ENCODE results near the gene TAF4B. TPM values are rescaled to one million over a fixed set of nuclear protein-coding genes. Genes with fewer than 3 reads are reported as not detected.
A peak's percentile ranks its signal among the peaks of the same experiment; 100 is the strongest.
"Not testable (repeated sequence)": the region's sequence is repeated elsewhere in the genome, so short reads cannot be mapped to it uniquely, and the experiment has no call there.

Gene TAF4B
- total RNA-seq, 1 donor = 5.1 TPM

DNA sequence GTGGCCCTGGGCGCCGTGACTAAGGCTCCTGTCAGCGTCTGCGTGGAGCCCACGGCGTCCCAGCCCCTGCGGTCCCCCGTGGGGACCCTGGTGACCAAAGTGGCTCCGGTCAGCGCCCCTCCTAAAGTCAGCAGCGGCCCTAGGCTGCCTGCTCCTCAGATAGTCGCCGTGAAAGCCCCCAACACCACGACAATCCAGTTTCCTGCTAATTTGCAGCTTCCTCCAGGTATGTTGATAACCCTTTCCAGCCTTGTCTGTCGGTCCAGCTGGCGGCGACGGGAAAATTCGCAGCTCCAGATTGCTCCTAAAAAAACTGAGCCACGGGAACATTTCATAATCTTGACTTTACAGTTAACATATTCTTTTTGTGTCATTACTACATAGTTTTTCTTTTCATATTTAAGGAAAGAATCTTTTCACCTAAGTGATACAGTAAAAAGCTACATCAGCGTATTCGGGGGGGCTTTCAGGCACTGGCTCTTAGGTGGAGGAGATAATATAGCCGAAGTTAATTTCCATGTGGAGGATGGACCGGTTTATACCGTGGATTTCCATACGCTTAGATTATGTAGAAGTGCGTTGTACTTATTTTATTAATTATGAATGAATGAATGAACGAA is 916 bp downstream of the TAF4B start:
- Histone ChIP-seq H3K4me3 (ENCODE audit: insufficient read depth, low read length) (peak overlapping the region; percentile 86), H3K4me1 (ENCODE audit: insufficient read depth, low read length) (peaks cover 4% of the 10 kb centered on the region), H3K36me3 (ENCODE audit: insufficient read depth, low read length) (no peaks in the 10 kb centered on the region), H2AFZ (ENCODE audit: low read length) (peak overlapping the region; percentile 88), H3K27ac (ENCODE audit: low read depth, low read length) (peak overlapping the region; percentile 63), H3K27me3 (ENCODE audit: insufficient read depth, low read length) (no peaks in the 10 kb centered on the region), H4K20me1 (ENCODE audit: insufficient read depth, low read length) (no peaks in the 10 kb centered on the region), H3K4me2 (ENCODE audit: insufficient read depth, low read length) (peak overlapping the region; percentile 93), H3K9me3 (ENCODE audit: low read depth, low read length) (no peaks in the 10 kb centered on the region), H3K79me2 (ENCODE audit: insufficient read depth, low read length) (no peaks in the 10 kb centered on the region)
- no peak for TF ChIP-seq CTCF (IDR thresholded peaks at IDR 0.05; ENCODE audit: extremely low read depth, low read depth, low read length)
- DNase-seq (ENCODE audit: insufficient read length, low spot score, missing footprints) = no peak

DNA sequence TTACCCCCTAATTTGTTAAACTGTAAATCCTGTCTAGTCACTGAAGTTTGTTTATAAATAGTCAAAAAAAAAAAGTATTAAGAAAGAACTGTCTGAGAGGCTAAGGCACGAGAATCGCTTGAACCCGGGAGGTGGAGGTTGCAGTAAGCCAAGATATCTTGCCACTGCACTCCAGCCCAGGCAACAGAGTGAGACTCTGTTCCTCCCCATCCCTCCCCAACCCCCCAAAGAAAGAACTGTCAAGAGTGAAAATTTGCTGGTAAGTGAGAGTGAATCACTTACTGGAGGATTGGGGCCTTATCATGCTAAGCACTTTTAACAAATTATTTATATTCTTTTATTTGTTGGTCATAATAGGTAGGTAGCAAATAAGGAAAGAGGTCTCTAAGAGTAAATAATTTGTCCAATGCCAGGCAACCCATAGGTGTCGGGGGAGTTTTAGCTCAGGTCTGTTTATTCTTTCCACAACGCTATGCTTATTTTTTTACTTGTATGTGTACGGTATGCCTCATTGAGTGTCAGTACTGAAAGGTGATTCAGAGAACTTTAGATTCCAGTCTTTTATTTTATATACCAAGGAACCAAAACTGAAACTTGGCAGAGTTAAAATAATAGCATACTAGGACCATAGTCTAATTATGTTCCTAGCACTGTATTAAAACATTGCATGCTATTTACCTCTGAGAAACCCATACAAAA is 2.5 kb downstream of the TAF4B start:
- Histone ChIP-seq H3K36me3 (ENCODE audit: insufficient read depth, low read length) (no peaks in the 10 kb centered on the region), H3K4me2 (ENCODE audit: insufficient read depth, low read length) (no peak overlapping the region), H2AFZ (ENCODE audit: low read length) (no peak overlapping the region), H4K20me1 (ENCODE audit: insufficient read depth, low read length) (no peaks in the 10 kb centered on the region), H3K27ac (ENCODE audit: low read depth, low read length) (no peak overlapping the region), H3K27me3 (ENCODE audit: insufficient read depth, low read length) (no peaks in the 10 kb centered on the region), H3K4me1 (ENCODE audit: insufficient read depth, low read length) (peaks cover 4% of the 10 kb centered on the region), H3K9me3 (ENCODE audit: low read depth, low read length) (no peaks in the 10 kb centered on the region), H3K79me2 (ENCODE audit: insufficient read depth, low read length) (no peaks in the 10 kb centered on the region), H3K4me3 (ENCODE audit: insufficient read depth, low read length) (no peak overlapping the region)
- no peak for TF ChIP-seq CTCF (IDR thresholded peaks at IDR 0.05; ENCODE audit: extremely low read depth, low read depth, low read length)
- DNase-seq (ENCODE audit: insufficient read length, low spot score, missing footprints) = no peak

GRCh38 chr18:26230497-26230896 is 4.3 kb downstream of the TAF4B start:
- H3K27me3 ChIP-seq (ENCODE audit: insufficient read depth, low read length) = no peaks in the 10 kb centered on the region
- H3K4me3 ChIP-seq (ENCODE audit: insufficient read depth, low read length) = no peak overlapping the region
- no peak overlapping the region for H3K27ac ChIP-seq (ENCODE audit: low read depth, low read length)
- DNase-seq (ENCODE audit: insufficient read length, low spot score, missing footprints) = no peak
- H3K79me2 ChIP-seq (ENCODE audit: insufficient read depth, low read length) = no peaks in the 10 kb centered on the region
- TF ChIP-seq CTCF (IDR thresholded peaks at IDR 0.05; ENCODE audit: extremely low read depth, low read depth, low read length) = no peak
- H3K36me3 ChIP-seq (ENCODE audit: insufficient read depth, low read length) = no peaks in the 10 kb centered on the region
- no peak overlapping the region for H3K4me2 ChIP-seq (ENCODE audit: insufficient read depth, low read length)
- H4K20me1 ChIP-seq (ENCODE audit: insufficient read depth, low read length) = no peaks in the 10 kb centered on the region
- no peaks in the 10 kb centered on the region for H3K9me3 ChIP-seq (ENCODE audit: low read depth, low read length)
- peaks cover 4% of the 10 kb centered on the region for H3K4me1 ChIP-seq (ENCODE audit: insufficient read depth, low read length)
- H2AFZ ChIP-seq (ENCODE audit: low read length) = no peak overlapping the region

DNA sequence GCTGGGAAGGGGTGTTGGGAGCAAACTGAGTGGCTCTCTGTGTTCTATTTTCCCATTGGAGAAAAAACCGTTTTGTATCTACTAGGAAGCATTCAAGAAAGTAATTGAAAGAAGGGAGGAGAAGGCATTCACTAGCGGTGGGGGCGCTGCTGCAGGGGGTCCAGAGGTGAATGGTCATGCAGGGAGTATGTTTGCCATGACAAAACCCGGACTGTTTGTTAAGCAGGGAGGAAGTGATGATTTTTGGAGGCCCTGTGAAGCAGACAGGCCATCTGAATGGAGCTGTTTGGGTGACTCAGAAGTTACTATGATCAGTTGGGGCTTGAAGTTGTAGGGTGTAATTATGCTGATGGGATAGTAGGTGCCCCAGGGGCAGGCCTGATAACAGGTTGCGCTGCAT is 7.0 kb downstream of the TAF4B start:
- H3K27ac ChIP-seq (ENCODE audit: low read depth, low read length) = no peak overlapping the region
- H3K27me3 ChIP-seq (ENCODE audit: insufficient read depth, low read length) = no peaks in the 10 kb centered on the region
- no peaks in the 10 kb centered on the region for H3K79me2 ChIP-seq (ENCODE audit: insufficient read depth, low read length)
- no peaks in the 10 kb centered on the region for H3K4me1 ChIP-seq (ENCODE audit: insufficient read depth, low read length)
- H3K4me3 ChIP-seq (ENCODE audit: insufficient read depth, low read length) = no peak overlapping the region
- H2AFZ ChIP-seq (ENCODE audit: low read length) = no peak overlapping the region
- H3K36me3 ChIP-seq (ENCODE audit: insufficient read depth, low read length) = no peaks in the 10 kb centered on the region
- DNase-seq (ENCODE audit: insufficient read length, low spot score, missing footprints) = no peak
- H3K9me3 ChIP-seq (ENCODE audit: low read depth, low read length) = no peaks in the 10 kb centered on the region
- H3K4me2 ChIP-seq (ENCODE audit: insufficient read depth, low read length) = no peak overlapping the region
- TF ChIP-seq CTCF (IDR thresholded peaks at IDR 0.05; ENCODE audit: extremely low read depth, low read depth, low read length) = no peak
- no peaks in the 10 kb centered on the region for H4K20me1 ChIP-seq (ENCODE audit: insufficient read depth, low read length)

- not testable (repeated sequence) for H3K4me3 ChIP-seq (ENCODE audit: insufficient read depth, low read length); H3K4me1 ChIP-seq (ENCODE audit: insufficient read depth, low read length); H3K9me3 ChIP-seq (ENCODE audit: low read depth, low read length); H2AFZ ChIP-seq (ENCODE audit: low read length); H3K27ac ChIP-seq (ENCODE audit: low read depth, low read length); DNase-seq (ENCODE audit: insufficient read length, low spot score, missing footprints); H4K20me1 ChIP-seq (ENCODE audit: insufficient read depth, low read length); H3K79me2 ChIP-seq (ENCODE audit: insufficient read depth, low read length); H3K27me3 ChIP-seq (ENCODE audit: insufficient read depth, low read length); H3K4me2 ChIP-seq (ENCODE audit: insufficient read depth, low read length); H3K36me3 ChIP-seq (ENCODE audit: insufficient read depth, low read length)
These were observed 11.1 kb downstream of the TAF4B start for GRCh38 chr18:26237363-26237762.

DNA sequence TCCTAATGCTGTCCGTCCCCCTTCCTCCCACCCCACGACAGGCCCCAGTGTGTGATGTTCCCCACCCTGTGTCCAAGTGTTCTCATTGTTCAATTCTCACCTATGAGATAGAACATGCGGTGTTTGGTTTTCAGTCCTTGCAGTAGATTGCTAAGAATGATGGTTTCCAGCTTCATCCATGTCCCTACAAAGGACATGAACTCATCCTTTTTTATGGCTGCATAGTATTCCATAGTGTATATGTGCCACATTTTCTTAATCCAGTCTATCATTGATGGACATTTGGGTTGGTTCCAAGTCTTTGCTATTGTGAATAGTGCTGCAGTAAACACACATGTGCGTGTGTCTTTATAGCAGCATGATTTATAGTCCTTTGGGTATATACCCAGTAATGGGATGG is 12.5 kb downstream of the TAF4B start:
- not testable (repeated sequence) for H3K27ac ChIP-seq (ENCODE audit: low read depth, low read length); H3K27me3 ChIP-seq (ENCODE audit: insufficient read depth, low read length); DNase-seq (ENCODE audit: insufficient read length, low spot score, missing footprints); H3K4me1 ChIP-seq (ENCODE audit: insufficient read depth, low read length); H3K4me2 ChIP-seq (ENCODE audit: insufficient read depth, low read length); H3K9me3 ChIP-seq (ENCODE audit: low read depth, low read length); H3K4me3 ChIP-seq (ENCODE audit: insufficient read depth, low read length); H2AFZ ChIP-seq (ENCODE audit: low read length); H3K79me2 ChIP-seq (ENCODE audit: insufficient read depth, low read length); H4K20me1 ChIP-seq (ENCODE audit: insufficient read depth, low read length); H3K36me3 ChIP-seq (ENCODE audit: insufficient read depth, low read length)

Data from osteoblast (primary cell).